Activated T-cell treated with anti-CD3 and anti-CD28 coated beads, Interleukin-2, amount 50 U/mL, for 72 hours (primary cell): ENCODE results near the gene KCNE1. TPM values are rescaled to one million over a fixed set of nuclear protein-coding genes. Genes with fewer than 3 reads are reported as not detected.
A peak's percentile ranks its signal among the peaks of the same experiment; 100 is the strongest.
"Not testable (repeated sequence)": the region's sequence is repeated elsewhere in the genome, so short reads cannot be mapped to it uniquely, and the experiment has no call there.

Source experiments
- ATAC-seq, 2 donors: fragments of 150-1000 bp; cut with Tn5 transposase; replicated peaks in 1 of 2; 2 replicates each; pipeline ENCODE4 v1.10.0; 2021; ENCODE audit warnings: moderate library complexity in 2 of 2, mild to moderate bottlenecking in 1 of 2
- DNase-seq, 2 donors: peaks; one replicate each; pipeline ENCODE4 v3.0.0; 2021 to 2022; ENCODE audit warnings: mixed read lengths in 1 of 2
- H3K27ac Mint-ChIP-seq: one replicate; pipeline ENCODE4 v1.8.0; 2022; ENCODE audit warnings: mild to moderate bottlenecking, moderate library complexity, mixed read lengths
- H3K27me3 Mint-ChIP-seq: one replicate; pipeline ENCODE4 v1.8.0; 2022; ENCODE audit warnings: low read depth, mixed read lengths
- H3K36me3 Mint-ChIP-seq, 2 donors: one replicate each; pipeline ENCODE4 v1.8.0; 2022; ENCODE audit warnings: mixed read lengths in 2 of 2, mild to moderate bottlenecking in 1 of 2; ENCODE audit not compliant: insufficient read depth in 2 of 2
- H3K4me1 Mint-ChIP-seq: one replicate; pipeline ENCODE4 v1.8.0; 2022; ENCODE audit warnings: low read depth, mixed read lengths
- H3K4me3 Mint-ChIP-seq, 2 donors: one replicate each; pipeline ENCODE4 v1.8.0; 2022; ENCODE audit warnings: mild to moderate bottlenecking in 2 of 2, mixed read lengths in 2 of 2, moderate library complexity in 2 of 2
- H3K9me3 Mint-ChIP-seq, 2 donors: one replicate each; pipeline ENCODE4 v1.8.0; 2022; ENCODE audit warnings: mixed read lengths in 2 of 2
- total RNA-seq, 2 donors: library from RNA; stranded (reverse); gene quantifications; one replicate each; pipeline ENCODE4 v1.2.3, GENCODE V29; 2022

KCNE1 gene
- total RNA-seq, 2 donors from 2014 or later = 0.37 to 0.41 TPM

- no peak overlapping the region for H3K27ac Mint-ChIP-seq
- no peak overlapping the region for H3K4me3 Mint-ChIP-seq
- no peak for ATAC-seq
- no peaks in the 10 kb centered on the region for H3K4me1 Mint-ChIP-seq
- no peak for DNase-seq
- H3K27me3 Mint-ChIP-seq = peaks cover 17% of the 10 kb centered on the region
- H3K36me3 Mint-ChIP-seq = peaks cover 11% of the 10 kb centered on the region in 2 donors
- H3K9me3 Mint-ChIP-seq = peaks cover 10 to 13% of the 10 kb centered on the region in 2 donors
These were observed 12.9 kb downstream of the KCNE1 start for GRCh38 chr21:34499116-34499515.

DNA sequence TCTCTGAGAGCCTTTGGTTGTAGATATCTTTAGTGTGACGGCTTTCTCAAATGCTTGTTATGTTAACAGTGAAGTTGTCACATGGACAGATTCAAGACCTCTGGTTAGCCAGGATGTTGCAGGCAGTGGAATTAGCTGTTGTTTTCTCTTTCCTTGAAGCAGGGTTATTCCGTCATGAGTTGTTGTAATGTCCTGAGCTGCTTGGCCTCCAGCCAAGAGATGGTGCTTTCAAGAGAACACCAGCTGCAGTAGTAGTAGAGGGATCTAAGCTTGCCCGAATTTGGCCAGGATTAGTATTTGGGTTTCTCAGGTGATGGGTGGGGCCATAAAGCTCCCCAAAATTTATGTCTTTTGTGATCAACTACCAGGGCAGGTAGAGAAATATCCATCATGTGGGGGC is 13.4 kb downstream of the KCNE1 start:
- Mint-ChIP-seq H3K27me3 (peaks cover 17% of the 10 kb centered on the region), H3K36me3 (peaks cover 11% of the 10 kb centered on the region in 2 donors), H3K4me3 (no peak overlapping the region), H3K27ac (no peak overlapping the region), H3K4me1 (no peaks in the 10 kb centered on the region), H3K9me3 (peaks cover 10 to 13% of the 10 kb centered on the region in 2 donors)
- ATAC-seq (no peak), DNase-seq (no peak)

- not testable (repeated sequence) for H3K27ac Mint-ChIP-seq, H3K36me3 Mint-ChIP-seq, H3K9me3 Mint-ChIP-seq, H3K4me1 Mint-ChIP-seq, H3K4me3 Mint-ChIP-seq, H3K27me3 Mint-ChIP-seq, DNase-seq, ATAC-seq
These were observed 28.2 kb downstream of the KCNE1 start for GRCh38 chr21:34483854-34484253.

DNA sequence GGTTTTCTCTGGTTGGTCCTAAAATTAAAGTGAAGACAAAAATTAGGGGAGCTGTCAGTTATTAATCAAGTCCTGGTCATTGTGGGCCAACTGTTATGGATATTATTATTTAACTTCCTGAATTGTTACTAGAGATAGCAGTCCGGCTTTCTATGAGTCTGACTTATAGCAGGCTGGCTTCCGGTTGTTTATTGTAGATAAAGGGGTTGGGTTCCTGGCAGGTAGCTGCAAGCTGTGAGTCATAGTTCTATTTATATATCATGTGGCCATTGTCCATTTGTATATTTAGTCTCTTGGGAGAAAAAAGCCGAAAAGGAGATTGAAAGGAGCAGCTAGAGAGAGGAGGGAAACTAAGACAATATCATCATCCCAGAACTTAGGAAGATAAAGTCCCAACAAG is 28.6 kb downstream of the KCNE1 start:
- H3K9me3 Mint-ChIP-seq, H3K4me3 Mint-ChIP-seq, H3K27me3 Mint-ChIP-seq, H3K36me3 Mint-ChIP-seq, ATAC-seq, DNase-seq, H3K4me1 Mint-ChIP-seq, H3K27ac Mint-ChIP-seq: not testable (repeated sequence)

DNA sequence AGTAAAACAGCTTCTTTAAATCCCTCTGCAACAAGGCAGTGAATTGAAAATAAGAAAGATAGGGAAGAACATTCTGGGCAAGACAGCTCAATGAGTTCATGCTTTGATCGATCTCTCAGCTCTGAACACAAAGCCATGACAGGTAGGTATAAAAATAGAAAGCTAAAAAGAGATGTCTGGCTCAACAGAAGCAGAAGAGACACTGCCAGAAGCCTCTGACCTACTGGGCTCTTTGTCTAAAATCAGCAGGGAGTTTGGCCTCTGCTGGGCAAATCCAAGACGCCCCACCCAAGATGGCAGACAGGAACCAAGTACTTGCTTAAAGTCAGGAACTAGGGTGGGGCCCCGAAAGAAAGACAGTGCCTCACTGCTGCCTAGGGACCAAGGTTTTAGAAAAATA is 44.7 kb downstream of the KCNE1 start:
- ATAC-seq, H3K4me3 Mint-ChIP-seq, DNase-seq, H3K4me1 Mint-ChIP-seq, H3K27me3 Mint-ChIP-seq, H3K9me3 Mint-ChIP-seq, H3K27ac Mint-ChIP-seq, H3K36me3 Mint-ChIP-seq: not testable (repeated sequence)

DNA sequence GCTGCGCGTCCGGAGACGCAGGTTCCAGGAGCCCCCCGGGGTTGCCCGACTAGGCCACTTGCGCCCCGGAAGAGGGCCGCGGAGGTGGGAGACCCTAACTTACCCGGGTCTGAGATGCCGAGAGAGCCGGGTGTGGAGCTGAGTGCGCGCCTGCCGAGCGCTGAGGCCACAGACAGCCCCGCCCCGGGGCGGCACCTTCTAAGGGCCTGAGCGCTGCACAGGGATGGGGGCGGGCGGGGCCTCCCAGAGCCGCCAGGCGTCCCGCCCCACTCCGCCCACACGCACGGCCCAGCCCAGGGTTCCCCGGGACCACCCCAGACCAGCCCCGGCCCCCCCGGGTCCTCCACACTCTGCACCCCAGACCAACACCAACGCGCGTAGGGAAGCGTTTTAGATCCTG is 52.6 kb downstream of the KCNE1 start:
- not testable (repeated sequence) for H3K27me3 Mint-ChIP-seq, H3K27ac Mint-ChIP-seq, H3K4me1 Mint-ChIP-seq, ATAC-seq, H3K36me3 Mint-ChIP-seq, H3K9me3 Mint-ChIP-seq, H3K4me3 Mint-ChIP-seq, DNase-seq

DNA sequence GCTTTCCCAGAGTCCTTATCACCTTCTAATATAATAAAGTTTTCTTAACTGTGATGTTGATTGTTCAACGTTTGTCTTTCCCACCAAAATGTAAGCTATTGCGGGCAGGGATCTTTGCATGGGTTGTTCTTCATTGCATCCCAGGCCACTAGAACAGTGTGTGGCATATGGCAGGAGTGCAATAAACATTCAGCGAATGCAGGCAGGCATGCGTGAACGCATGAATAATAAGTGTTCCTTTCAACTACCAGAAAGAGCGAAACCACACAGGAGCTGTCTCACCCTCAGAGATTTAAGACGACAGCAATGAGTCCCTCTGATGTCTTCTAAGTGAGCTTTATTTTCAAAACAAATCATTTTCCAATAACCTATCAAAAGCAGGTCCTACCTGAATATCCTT is 53.7 kb downstream of the KCNE1 start:
- H3K27me3 Mint-ChIP-seq, H3K36me3 Mint-ChIP-seq, DNase-seq, H3K9me3 Mint-ChIP-seq, ATAC-seq, H3K4me3 Mint-ChIP-seq, H3K27ac Mint-ChIP-seq, H3K4me1 Mint-ChIP-seq: not testable (repeated sequence)

GRCh38 chr21:34456180-34456579 is 55.8 kb downstream of the KCNE1 start:
- not testable (repeated sequence) for H3K27me3 Mint-ChIP-seq, H3K4me1 Mint-ChIP-seq, H3K27ac Mint-ChIP-seq, ATAC-seq, H3K36me3 Mint-ChIP-seq, DNase-seq, H3K4me3 Mint-ChIP-seq, H3K9me3 Mint-ChIP-seq

GRCh38 chr21:34455628-34456027 is 56.4 kb downstream of the KCNE1 start:
- DNase-seq, H3K27ac Mint-ChIP-seq, ATAC-seq, H3K4me1 Mint-ChIP-seq, H3K9me3 Mint-ChIP-seq, H3K36me3 Mint-ChIP-seq, H3K4me3 Mint-ChIP-seq, H3K27me3 Mint-ChIP-seq: not testable (repeated sequence)

GRCh38 chr21:34447018-34447417 is 65.0 kb downstream of the KCNE1 start:
- H3K4me3 Mint-ChIP-seq, DNase-seq, ATAC-seq, H3K36me3 Mint-ChIP-seq, H3K27me3 Mint-ChIP-seq, H3K27ac Mint-ChIP-seq, H3K4me1 Mint-ChIP-seq, H3K9me3 Mint-ChIP-seq: not testable (repeated sequence)

DNA sequence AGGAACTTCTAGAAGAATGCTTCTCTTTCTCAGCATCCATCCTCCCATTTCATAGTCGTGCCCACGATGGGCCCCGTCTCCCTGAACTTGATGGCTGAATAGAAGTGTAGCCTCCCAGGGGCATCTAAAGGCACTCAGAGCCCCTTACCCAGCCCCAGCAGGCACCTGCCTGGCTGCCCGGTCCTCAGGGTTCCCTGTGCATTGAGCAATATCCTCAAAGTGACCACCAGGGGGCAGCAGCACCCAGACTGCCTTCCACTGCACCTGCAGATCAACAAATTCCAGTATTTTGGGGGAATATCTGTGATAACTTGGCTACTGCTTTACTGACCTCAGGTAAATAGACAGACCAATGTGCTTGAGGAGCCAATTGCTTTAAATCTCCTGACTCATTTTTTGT is 68.5 kb downstream of the KCNE1 start:
- H3K36me3 Mint-ChIP-seq, H3K4me1 Mint-ChIP-seq: not testable (repeated sequence)

DNA sequence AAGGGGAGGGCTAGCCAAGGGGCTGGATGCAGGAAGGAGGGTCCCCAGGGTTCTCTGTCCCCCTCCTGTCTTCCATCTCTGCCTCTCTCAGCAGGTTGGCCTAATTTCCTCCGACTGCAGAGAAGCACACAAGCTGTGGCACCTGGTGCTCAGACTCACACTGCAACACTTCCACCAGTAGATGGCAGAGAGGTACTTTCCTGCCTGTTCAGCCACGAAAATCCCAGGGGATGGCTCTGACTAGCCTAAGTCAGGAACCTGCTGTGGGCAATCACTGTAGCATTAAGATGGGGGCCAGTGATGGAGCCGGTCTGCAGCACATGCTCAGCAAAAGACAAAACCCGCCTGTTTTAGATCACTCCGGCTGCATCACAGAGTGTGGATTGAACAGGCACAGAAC is 82.3 kb downstream of the KCNE1 start:
- not testable (repeated sequence) for ATAC-seq, H3K4me3 Mint-ChIP-seq, H3K27me3 Mint-ChIP-seq, H3K4me1 Mint-ChIP-seq, H3K36me3 Mint-ChIP-seq, H3K9me3 Mint-ChIP-seq, H3K27ac Mint-ChIP-seq, DNase-seq

More for the DNA sequence above, 68.5 kb downstream of the KCNE1 start:
- H3K9me3 Mint-ChIP-seq, H3K27ac Mint-ChIP-seq, H3K4me3 Mint-ChIP-seq, DNase-seq, H3K27me3 Mint-ChIP-seq: not testable (repeated sequence)
- ATAC-seq = peak; percentile 45 to 47

DNA sequence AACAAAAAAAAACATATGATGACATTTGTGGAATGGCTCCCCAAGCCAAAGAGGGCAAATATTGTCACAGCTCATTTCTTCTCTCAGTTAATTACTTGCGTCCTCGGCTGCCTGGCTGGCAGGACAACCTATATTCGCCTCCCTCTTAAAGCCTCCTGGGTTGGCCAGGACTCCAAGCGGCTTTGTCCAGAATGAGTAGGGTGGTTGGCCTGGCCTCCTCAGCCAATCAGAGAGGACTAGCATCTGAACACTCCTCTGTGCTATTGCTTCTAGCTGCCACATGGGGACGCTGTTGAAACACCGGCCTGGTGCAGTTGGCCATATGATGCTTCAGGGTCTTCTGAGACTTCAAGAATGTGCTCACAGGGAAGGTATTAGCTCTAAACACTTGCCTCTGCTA is 83.6 kb downstream of the KCNE1 start:
- not testable (repeated sequence) for H3K36me3 Mint-ChIP-seq, ATAC-seq, H3K27me3 Mint-ChIP-seq, H3K27ac Mint-ChIP-seq, DNase-seq, H3K9me3 Mint-ChIP-seq, H3K4me1 Mint-ChIP-seq, H3K4me3 Mint-ChIP-seq

GRCh38 chr21:34427339-34427738 is 84.7 kb downstream of the KCNE1 start:
- H3K36me3 Mint-ChIP-seq, H3K4me1 Mint-ChIP-seq, ATAC-seq, H3K27ac Mint-ChIP-seq, DNase-seq, H3K4me3 Mint-ChIP-seq, H3K27me3 Mint-ChIP-seq, H3K9me3 Mint-ChIP-seq: not testable (repeated sequence)
